ENCODE data around the gene ANK3.

ANK3 gene

GRCh38 chr10:60175441-60175971, 214.2 kb downstream of the ANK3 start:
- DNase-seq (ENCODE audit: low read depth in 2 of 2): no peak

GRCh38 chr10:60172363-60172990, 217.2 kb downstream of the ANK3 start:
- DNase-seq (ENCODE audit: low read depth in 2 of 2): no peak

GRCh38 chr10:60171436-60172013, 218.2 kb downstream of the ANK3 start:
- no peak for DNase-seq (ENCODE audit: low read depth in 2 of 2)

GRCh38 chr10:60170250-60170649, 219.4 kb downstream of the ANK3 start:
- DNase-seq (ENCODE audit: low read depth in 2 of 2): no peak

- DNase-seq (ENCODE audit: low read depth in 2 of 2): no peak
Measured at GRCh38 chr10:60169111-60169510, 220.6 kb downstream of the ANK3 start.

GRCh38 chr10:60167050-60167449, 222.6 kb downstream of the ANK3 start:
- DNase-seq (ENCODE audit: low read depth in 2 of 2): no peak

GRCh38 chr10:60163786-60164185, 225.9 kb downstream of the ANK3 start:
- DNase-seq (ENCODE audit: low read depth in 2 of 2): no peak

- no peak for DNase-seq (ENCODE audit: low read depth in 2 of 2)
Measured at GRCh38 chr10:60162631-60163030, 227.0 kb downstream of the ANK3 start.

GRCh38 chr10:60155943-60156683, 233.6 kb downstream of the ANK3 start:
- no peak for DNase-seq (ENCODE audit: low read depth in 2 of 2)

- no peak for DNase-seq (ENCODE audit: low read depth in 2 of 2)
Measured at GRCh38 chr10:60155099-60155877, 234.4 kb downstream of the ANK3 start.

- DNase-seq (ENCODE audit: low read depth in 2 of 2): no peak
Measured at GRCh38 chr10:60149003-60149402, 240.7 kb downstream of the ANK3 start.

- no peak for DNase-seq (ENCODE audit: low read depth in 2 of 2)
Measured at GRCh38 chr10:60148266-60148840, 241.3 kb downstream of the ANK3 start.

- DNase-seq (ENCODE audit: low read depth in 2 of 2): no peak
Measured at GRCh38 chr10:60147576-60148265, 242.0 kb downstream of the ANK3 start.

- no peak for DNase-seq (ENCODE audit: low read depth in 2 of 2)
Measured at GRCh38 chr10:60147025-60147424, 242.7 kb downstream of the ANK3 start.

- DNase-seq (ENCODE audit: low read depth in 2 of 2): no peak
Measured at GRCh38 chr10:60144099-60144498, 245.6 kb downstream of the ANK3 start.

- DNase-seq (ENCODE audit: low read depth in 2 of 2): no peak
Measured at GRCh38 chr10:60142736-60143135, 246.9 kb downstream of the ANK3 start.

- no peak for DNase-seq (ENCODE audit: low read depth in 2 of 2)
Measured at GRCh38 chr10:60141896-60142559, 247.6 kb downstream of the ANK3 start.

- no peak for DNase-seq (ENCODE audit: low read depth in 2 of 2)
Measured at GRCh38 chr10:60140651-60141632, 248.7 kb downstream of the ANK3 start.

GRCh38 chr10:60139798-60140566, 249.7 kb downstream of the ANK3 start:
- no peak for DNase-seq (ENCODE audit: low read depth in 2 of 2)
